ENCODE data around the gene ZNHIT2. TPM values are rescaled to one million over a fixed set of nuclear protein-coding genes. Genes with fewer than 3 reads are reported as not detected.

ZNHIT2 gene
- total and polyA plus RNA-seq, 2 of the 13 experiments (the other 11 are each of a cell fraction or from before 2014, with no cell fraction given): 1.1 to 6.5 TPM

GRCh38 chr11:65121865-65122696, 4.6 kb upstream of the ZNHIT2 start, which contains the start of the genes FAU and MRPL49 (continued):
- peak; percentile 91 for TF ChIP-seq ZNF567 (CRISPR knock-in tag; IDR thresholded peaks at IDR 0.05; ENCODE audit: borderline replicate concordance)
- TF ChIP-seq ZNF10 (CRISPR knock-in tag; IDR thresholded peaks at IDR 0.05; ENCODE audit: borderline replicate concordance, low read depth): no peak
- no peak for TF ChIP-seq MLX (CRISPR knock-in tag; IDR thresholded peaks at IDR 0.05)
- TF ChIP-seq TFE3 (CRISPR knock-in tag; IDR thresholded peaks at IDR 0.05): peak; percentile 35; the same call in 1 of the 2 replicates
- no peak for TF ChIP-seq GABPA (IDR thresholded peaks at IDR 0.05; ENCODE audit: low read depth, low read length)
- peak; percentile 87 for TF ChIP-seq GABPA (CRISPR knock-in tag; IDR thresholded peaks at IDR 0.05; ENCODE audit: low read depth)
- TF ChIP-seq MAFF (IDR thresholded peaks at IDR 0.05; ENCODE audit: low read depth, low read length): no peak
- TF ChIP-seq KAT7 (CRISPR knock-in tag; IDR thresholded peaks at IDR 0.05; ENCODE audit: borderline replicate concordance): peak; percentile 57; the same call in 1 of the 2 replicates
- no peak for TF ChIP-seq ONECUT2 (CRISPR knock-in tag; IDR thresholded peaks at IDR 0.05)
- TF ChIP-seq ZNF800 (CRISPR knock-in tag; IDR thresholded peaks at IDR 0.05): peak; percentile 38; the same call in 1 of the 2 replicates
- no peak for TF ChIP-seq ZNF225 (CRISPR knock-in tag; IDR thresholded peaks at IDR 0.05)
- TF ChIP-seq PLRG1 (conservative IDR thresholded peaks at IDR 0.05): no peak
- no peak for TF ChIP-seq ZNF432 (CRISPR knock-in tag; IDR thresholded peaks at IDR 0.05; ENCODE audit: borderline replicate concordance)
- peak; percentile 52; the same call in 1 of the 2 replicates for TF ChIP-seq ZNF563 (CRISPR knock-in tag; IDR thresholded peaks at IDR 0.05)
- no peak; the same call in 1 of the 2 replicates for TF ChIP-seq ZNF639 (CRISPR knock-in tag; conservative IDR thresholded peaks at IDR 0.05)
- TF ChIP-seq, protein P1, sequence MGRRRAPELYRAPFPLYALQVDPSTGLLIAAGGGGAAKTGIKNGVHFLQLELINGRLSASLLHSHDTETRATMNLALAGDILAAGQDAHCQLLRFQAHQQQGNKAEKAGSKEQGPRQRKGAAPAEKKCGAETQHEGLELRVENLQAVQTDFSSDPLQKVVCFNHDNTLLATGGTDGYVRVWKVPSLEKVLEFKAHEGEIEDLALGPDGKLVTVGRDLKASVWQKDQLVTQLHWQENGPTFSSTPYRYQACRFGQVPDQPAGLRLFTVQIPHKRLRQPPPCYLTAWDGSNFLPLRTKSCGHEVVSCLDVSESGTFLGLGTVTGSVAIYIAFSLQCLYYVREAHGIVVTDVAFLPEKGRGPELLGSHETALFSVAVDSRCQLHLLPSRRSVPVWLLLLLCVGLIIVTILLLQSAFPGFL (CRISPR knock-in tag; IDR thresholded peaks at IDR 0.05): no peak
- 0 out of 2 replicates have a peak, but pooled peaks have one; percentile 44 for TF ChIP-seq KLF12 (CRISPR knock-in tag; IDR thresholded peaks at IDR 0.05; ENCODE audit: borderline replicate concordance)
- no peak for TF ChIP-seq PTBP1 (IDR thresholded peaks at IDR 0.05; ENCODE audit: low read depth, low read length, poor library complexity, severe bottlenecking)
- TF ChIP-seq FOXA3 (CRISPR knock-in tag; IDR thresholded peaks at IDR 0.05): peak; percentile 67
- peak; percentile 74; the same call in 1 of the 2 replicates for TF ChIP-seq ZBTB7A (CRISPR knock-in tag; IDR thresholded peaks at IDR 0.05)
- TF ChIP-seq, protein P2, sequence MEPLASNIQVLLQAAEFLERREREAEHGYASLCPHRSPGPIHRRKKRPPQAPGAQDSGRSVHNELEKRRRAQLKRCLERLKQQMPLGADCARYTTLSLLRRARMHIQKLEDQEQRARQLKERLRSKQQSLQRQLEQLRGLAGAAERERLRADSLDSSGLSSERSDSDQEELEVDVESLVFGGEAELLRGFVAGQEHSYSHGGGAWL (CRISPR knock-in tag; IDR thresholded peaks at IDR 0.05): no peak
